Stimulated activated CD4-positive, alpha-beta T cell treated with anti-CD3 and anti-CD28 coated beads, Interleukin-15, amount 100 ng/mL, for 1 hour (primary cell): ENCODE results near the gene USP17L12.
"Not testable (repeated sequence)": the region's sequence is repeated elsewhere in the genome, so short reads cannot be mapped to it uniquely, and the experiment has no call there.

Experiments used
- DNase-seq, 2 donors: peaks; one replicate each; pipeline ENCODE4 v3.0.0-alpha.2; 2020; ENCODE audit warnings: low read depth in 1 of 2, low spot score in 1 of 2

Gene USP17L12, protein sequence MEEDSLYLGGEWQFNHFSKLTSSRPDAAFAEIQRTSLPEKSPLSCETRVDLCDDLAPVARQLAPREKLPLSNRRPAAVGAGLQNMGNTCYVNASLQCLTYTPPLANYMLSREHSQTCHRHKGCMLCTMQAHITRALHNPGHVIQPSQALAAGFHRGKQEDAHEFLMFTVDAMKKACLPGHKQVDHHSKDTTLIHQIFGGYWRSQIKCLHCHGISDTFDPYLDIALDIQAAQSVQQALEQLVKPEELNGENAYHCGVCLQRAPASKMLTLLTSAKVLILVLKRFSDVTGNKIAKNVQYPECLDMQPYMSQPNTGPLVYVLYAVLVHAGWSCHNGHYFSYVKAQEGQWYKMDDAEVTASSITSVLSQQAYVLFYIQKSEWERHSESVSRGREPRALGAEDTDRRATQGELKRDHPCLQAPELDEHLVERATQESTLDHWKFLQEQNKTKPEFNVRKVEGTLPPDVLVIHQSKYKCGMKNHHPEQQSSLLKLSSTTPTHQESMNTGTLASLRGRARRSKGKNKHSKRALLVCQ

DNA sequence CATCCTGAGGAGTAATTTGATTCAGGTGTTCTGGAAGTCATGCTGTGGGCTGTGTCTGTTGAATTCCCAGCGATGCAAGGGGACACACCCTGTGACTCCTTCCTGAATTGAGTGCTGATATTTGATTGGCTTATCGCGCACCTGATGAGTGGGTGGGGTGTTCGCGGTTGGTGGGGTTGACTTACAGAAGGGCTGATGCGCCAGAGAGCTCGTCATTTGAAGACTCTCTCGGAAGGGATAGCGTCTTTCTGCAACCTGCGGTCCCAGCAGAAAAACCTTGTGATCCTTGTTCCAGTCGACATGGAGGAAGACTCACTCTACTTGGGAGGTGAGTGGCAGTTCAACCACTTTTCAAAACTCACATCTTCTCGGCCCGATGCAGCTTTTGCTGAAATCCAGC lies at the start of gene USP17L12:
Gene USP17L12 (plus strand): TSS at position 301 of the 400 bp plus-strand sequence. CDS start 0 bp downstream, at position 301.
- not testable (repeated sequence) for DNase-seq

DNA sequence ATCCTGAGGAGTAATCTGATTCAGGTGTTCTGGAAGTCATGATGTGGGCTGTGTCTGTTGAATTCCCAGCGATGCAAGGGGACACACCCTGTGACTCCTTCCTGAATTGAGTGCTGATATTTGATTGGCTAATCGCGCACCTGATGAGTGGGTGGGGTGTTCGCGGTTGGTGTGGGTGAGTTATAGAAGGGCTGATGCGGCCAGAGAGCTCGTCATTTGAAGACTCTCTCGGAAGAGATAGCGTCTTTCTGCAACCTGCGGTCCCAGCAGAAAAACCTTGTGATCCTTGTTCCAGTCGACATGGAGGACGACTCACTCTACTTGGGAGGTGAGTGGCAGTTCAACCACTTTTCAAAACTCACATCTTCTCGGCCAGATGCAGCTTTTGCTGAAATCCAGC lies 9.6 kb upstream of the USP17L12 start, which contains the start of gene USP17L10:
Gene USP17L10 (plus strand): TSS at position 301 of the 400 bp plus-strand sequence. CDS start 0 bp downstream, at position 301.
- DNase-seq = not testable (repeated sequence)

DNA sequence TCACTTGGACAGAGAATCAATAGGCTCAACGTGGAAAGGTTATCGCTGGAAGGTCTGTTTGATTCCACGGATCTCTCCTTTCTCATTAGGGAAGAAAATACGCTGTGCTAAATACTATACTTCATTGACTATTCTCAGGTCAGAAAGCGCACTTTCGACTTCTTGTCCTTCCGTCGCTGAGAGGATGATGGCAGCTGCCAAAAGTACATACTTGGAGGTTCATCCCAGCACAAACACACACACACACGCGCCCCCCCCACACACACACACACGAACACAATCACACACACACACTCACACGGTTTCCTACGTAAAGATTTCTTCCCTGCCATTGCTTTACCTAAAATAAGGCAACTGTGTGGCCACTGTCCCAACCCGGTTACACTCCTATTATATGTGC lies 5.3 kb upstream of the USP17L12 start:
- not testable (repeated sequence) for DNase-seq

DNA sequence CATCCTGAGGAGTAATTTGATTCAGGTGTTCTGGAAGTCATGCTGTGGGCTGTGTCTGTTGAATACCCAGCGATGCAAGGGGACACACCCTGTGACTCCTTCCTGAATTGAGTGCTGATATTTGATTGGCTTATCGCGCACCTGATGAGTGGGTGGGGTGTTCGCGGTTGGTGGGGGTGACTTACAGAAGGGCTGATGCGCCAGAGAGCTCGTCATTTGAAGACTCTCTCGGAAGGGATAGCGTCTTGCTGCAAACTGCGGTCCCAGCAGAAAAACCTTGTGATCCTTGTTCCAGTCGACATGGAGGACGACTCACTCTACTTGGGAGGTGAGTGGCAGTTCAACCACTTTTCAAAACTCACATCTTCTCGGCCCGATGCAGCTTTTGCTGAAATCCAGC lies 4.8 kb upstream of the USP17L12 start, which contains the start of gene USP17L11:
Gene USP17L11 (plus strand): TSS at position 301 of the 400 bp plus-strand sequence. CDS start 0 bp downstream, at position 301.
- not testable (repeated sequence) for DNase-seq

DNA sequence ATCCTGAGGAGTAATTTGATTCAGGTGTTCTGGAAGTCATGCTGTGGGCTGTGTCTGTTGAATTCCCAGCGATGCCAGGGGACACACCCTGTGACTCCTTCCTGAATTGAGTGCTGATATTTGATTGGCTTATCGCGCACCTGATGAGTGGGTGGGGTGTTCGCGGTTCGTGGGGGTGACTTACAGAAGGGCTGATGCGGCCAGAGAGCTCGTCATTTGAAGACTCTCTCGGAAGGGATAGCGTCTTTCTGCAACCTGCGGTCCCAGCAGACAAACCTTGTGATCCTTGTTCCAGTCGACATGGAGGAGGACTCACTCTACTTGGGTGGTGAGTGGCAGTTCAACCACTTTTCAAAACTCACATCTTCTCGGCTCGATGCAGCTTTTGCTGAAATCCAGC lies 4.6 kb downstream of the USP17L12 start, which contains the start of gene USP17L13:
Gene USP17L13 (plus strand): TSS at position 301 of the 400 bp plus-strand sequence. CDS start 0 bp downstream, at position 301.
- DNase-seq = not testable (repeated sequence)

DNA sequence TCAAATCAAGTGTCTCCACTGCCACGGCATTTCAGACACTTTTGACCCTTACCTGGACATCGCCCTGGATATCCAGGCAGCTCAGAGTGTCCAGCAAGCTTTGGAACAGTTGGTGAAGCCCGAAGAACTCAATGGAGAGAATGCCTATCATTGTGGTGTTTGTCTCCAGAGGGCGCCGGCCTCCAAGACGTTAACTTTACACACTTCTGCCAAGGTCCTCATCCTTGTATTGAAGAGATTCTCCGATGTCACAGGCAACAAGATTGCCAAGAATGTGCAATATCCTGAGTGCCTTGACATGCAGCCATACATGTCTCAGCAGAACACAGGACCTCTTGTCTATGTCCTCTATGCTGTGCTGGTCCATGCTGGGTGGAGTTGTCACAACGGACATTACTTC lies 10.3 kb downstream of the USP17L12 start:
- DNase-seq = not testable (repeated sequence)

DNA sequence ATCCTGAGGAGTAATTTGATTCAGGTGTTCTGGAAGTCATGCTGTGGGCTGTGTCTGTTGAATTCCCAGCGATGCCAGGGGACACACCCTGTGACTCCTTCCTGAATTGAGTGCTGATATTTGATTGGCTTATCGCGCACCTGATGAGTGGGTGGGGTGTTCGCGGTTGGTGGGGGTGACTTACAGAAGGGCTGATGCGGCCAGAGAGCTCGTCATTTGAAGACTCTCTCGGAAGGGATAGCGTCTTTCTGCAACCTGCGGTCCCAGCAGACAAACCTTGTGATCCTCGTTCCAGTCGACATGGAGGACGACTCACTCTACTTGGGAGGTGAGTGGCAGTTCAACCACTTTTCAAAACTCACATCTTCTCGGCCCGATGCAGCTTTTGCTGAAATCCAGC lies 14.1 kb downstream of the USP17L12 start, which contains the start of gene USP17L15:
Gene USP17L15 (plus strand): TSS at position 301 of the 400 bp plus-strand sequence. CDS start 0 bp downstream, at position 301.
- DNase-seq = not testable (repeated sequence)

DNA sequence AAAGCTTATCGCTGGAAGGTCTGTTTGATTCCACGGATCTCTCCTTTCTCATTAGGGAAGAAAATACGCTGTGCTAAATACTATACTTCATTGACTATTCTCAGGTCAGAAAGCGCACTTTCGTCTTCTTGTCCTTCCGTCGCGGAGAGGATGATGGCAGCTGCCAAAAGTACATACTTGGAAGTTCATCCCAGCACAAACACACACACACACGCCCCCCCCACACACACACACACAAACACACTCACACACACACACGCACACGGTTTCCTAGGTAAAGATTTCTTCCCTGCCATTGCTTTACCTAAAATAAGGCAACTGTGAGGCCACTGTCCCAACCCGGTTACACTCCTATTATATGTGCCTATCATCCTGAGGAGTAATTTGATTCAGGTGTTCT lies 18.5 kb downstream of the USP17L12 start:
- not testable (repeated sequence) for DNase-seq

DNA sequence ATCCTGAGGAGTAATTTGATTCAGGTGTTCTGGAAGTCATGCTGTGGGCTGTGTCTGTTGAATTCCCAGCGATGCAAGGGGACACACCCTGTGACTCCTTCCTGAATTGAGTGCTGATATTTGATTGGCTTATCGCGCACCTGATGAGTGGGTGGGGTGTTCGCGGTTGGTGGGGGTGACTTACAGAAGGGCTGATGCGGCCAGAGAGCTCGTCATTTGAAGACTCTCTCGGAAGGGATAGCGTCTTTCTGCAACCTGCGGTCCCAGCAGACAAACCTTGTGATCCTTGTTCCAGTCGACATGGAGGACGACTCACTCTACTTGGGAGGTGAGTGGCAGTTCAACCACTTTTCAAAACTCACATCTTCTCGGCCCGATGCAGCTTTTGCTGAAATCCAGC lies 23.6 kb downstream of the USP17L12 start, which contains the start of gene USP17L17:
Gene USP17L17 (plus strand): TSS at position 301 of the 400 bp plus-strand sequence. CDS start 0 bp downstream, at position 301.
- DNase-seq = not testable (repeated sequence)

DNA sequence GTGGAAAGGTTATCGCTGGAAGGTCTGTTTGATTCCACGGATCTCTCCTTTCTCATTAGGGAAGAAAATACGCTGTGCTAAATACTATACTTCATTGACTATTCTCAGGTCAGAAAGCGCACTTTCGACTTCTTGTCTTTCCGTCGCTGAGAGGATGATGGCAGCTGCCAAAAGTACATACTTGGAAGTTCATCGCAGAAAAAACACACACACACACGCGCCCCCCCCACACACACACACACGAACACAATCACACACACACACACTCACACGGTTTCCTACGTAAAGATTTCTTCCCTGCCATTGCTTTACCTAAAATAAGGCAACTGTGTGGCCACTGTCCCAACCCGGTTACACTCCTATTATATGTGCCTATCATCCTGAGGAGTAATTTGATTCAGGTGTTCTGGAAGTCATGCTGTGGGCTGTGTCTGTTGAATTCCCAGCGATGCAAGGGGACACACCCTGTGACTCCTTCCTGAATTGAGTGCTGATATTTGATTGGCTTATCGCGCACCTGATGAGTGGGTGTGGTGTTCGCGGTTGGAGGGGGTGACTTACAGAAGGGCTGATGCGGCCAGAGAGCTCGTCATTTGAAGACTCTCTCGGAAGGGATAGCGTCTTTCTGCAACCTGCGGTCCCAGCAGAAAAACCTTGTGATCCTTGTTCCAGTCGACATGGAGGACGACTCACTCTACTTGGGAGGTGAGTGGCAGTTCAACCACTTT lies 28.2 kb downstream of the USP17L12 start, which contains the start of gene USP17L18:
Gene USP17L18 (plus strand): TSS at position 678 of the 728 bp plus-strand sequence. CDS start 0 bp downstream, at position 678.
- DNase-seq = not testable (repeated sequence)

DNA sequence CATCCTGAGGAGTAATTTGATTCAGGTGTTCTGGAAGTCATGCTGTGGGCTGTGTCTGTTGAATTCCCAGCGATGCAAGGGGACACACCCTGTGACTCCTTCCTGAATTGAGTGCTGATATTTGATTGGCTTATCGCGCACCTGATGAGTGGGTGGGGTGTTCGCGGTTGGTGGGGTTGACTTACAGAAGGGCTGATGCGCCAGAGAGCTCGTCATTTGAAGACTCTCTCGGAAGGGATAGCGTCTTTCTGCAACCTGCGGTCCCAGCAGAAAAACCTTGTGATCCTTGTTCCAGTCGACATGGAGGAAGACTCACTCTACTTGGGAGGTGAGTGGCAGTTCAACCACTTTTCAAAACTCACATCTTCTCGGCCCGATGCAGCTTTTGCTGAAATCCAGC lies 33.1 kb downstream of the USP17L12 start, which contains the start of gene USP17L19:
Gene USP17L19 (plus strand): TSS at position 301 of the 400 bp plus-strand sequence. CDS start 0 bp downstream, at position 301.
- DNase-seq = not testable (repeated sequence)

DNA sequence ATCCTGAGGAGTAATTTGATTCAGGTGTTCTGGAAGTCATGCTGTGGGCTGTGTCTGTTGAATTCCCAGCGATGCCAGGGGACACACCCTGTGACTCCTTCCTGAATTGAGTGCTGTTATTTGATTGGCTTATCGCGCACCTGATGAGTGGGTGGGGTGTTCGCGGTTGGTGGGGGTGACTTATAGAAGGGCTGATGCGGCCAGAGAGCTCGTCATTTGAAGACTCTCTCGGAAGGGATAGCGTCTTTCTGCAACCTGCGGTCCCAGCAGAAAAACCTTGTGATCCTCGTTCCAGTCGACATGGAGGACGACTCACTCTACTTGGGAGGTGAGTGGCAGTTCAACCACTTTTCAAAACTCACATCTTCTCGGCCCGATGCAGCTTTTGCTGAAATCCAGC lies 37.9 kb downstream of the USP17L12 start, which contains the start of gene USP17L20:
Gene USP17L20 (plus strand): TSS at position 301 of the 400 bp plus-strand sequence. CDS start 0 bp downstream, at position 301.
- DNase-seq = not testable (repeated sequence)

DNA sequence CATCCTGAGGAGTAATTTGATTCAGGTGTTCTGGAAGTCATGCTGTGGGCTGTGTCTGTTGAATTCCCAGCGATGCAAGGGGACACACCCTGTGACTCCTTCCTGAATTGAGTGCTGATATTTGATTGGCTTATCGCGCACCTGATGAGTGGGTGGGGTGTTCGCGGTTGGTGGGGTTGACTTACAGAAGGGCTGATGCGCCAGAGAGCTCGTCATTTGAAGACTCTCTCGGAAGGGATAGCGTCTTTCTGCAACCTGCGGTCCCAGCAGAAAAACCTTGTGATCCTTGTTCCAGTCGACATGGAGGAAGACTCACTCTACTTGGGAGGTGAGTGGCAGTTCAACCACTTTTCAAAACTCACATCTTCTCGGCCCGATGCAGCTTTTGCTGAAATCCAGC lies 42.6 kb downstream of the USP17L12 start, which contains the start of gene USP17L21:
Gene USP17L21 (plus strand): TSS at position 301 of the 400 bp plus-strand sequence. CDS start 0 bp downstream, at position 301.
- DNase-seq = not testable (repeated sequence)

DNA sequence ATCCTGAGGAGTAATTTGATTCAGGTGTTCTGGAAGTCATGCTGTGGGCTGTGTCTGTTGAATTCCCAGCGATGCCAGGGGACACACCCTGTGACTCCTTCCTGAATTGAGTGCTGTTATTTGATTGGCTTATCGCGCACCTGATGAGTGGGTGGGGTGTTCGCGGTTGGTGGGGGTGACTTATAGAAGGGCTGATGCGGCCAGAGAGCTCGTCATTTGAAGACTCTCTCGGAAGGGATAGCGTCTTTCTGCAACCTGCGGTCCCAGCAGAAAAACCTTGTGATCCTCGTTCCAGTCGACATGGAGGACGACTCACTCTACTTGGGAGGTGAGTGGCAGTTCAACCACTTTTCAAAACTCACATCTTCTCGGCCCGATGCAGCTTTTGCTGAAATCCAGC lies 47.4 kb downstream of the USP17L12 start, which contains the start of gene USP17L22:
Gene USP17L22 (plus strand): TSS at position 301 of the 400 bp plus-strand sequence. CDS start 0 bp downstream, at position 301.
- DNase-seq = not testable (repeated sequence)
